ELR (cell line): ENCODE measurements around the gene ADPRHL1.
A peak's percentile ranks its signal among the peaks of the same experiment; 100 is the strongest.
"Not testable (repeated sequence)": the region's sequence is repeated elsewhere in the genome, so short reads cannot be mapped to it uniquely, and the experiment has no call there.

Source experiments
- DNase-seq: peaks from one replicate; pipeline ENCODE4 v3.0.0-alpha.2; 2015; ENCODE audit warnings: low read depth

Gene ADPRHL1

GRCh38 chr13:113369881-113370280, 83.4 kb downstream of the ADPRHL1 start:
- DNase-seq = no peak

- DNase-seq = no peak
Observed at GRCh38 chr13:113369189-113369588, 84.1 kb downstream of the ADPRHL1 start.

- not testable (repeated sequence) for DNase-seq
Observed at GRCh38 chr13:113368353-113368752, 84.9 kb downstream of the ADPRHL1 start.

- DNase-seq = no peak
Observed at GRCh38 chr13:113367771-113368170, 85.5 kb downstream of the ADPRHL1 start.

- no peak for DNase-seq
Observed at GRCh38 chr13:113367020-113367560, 86.2 kb downstream of the ADPRHL1 start.

GRCh38 chr13:113365971-113366588, 87.2 kb downstream of the ADPRHL1 start:
- no peak for DNase-seq

GRCh38 chr13:113365583-113365970, 87.7 kb downstream of the ADPRHL1 start:
- no peak for DNase-seq

GRCh38 chr13:113364901-113365582, 88.2 kb downstream of the ADPRHL1 start:
- DNase-seq = no peak

- DNase-seq = no peak
Observed at GRCh38 chr13:113364311-113364889, 88.9 kb downstream of the ADPRHL1 start.

GRCh38 chr13:113361406-113361805, 91.9 kb downstream of the ADPRHL1 start:
- DNase-seq = no peak

- no peak for DNase-seq
Observed at GRCh38 chr13:113360446-113360845, 92.8 kb downstream of the ADPRHL1 start.

GRCh38 chr13:113359571-113359970, 93.7 kb downstream of the ADPRHL1 start:
- no peak for DNase-seq

- DNase-seq = no peak
Observed at GRCh38 chr13:113358653-113359190, 94.6 kb downstream of the ADPRHL1 start.

- DNase-seq = peak; percentile 84
Observed at GRCh38 chr13:113357529-113357928, 95.8 kb downstream of the ADPRHL1 start.

- DNase-seq = no peak
Observed at GRCh38 chr13:113356596-113356995, 96.7 kb downstream of the ADPRHL1 start.

- DNase-seq = no peak
Observed at GRCh38 chr13:113355621-113356020, 97.7 kb downstream of the ADPRHL1 start.

GRCh38 chr13:113354831-113355610, 98.3 kb downstream of the ADPRHL1 start:
- DNase-seq = no peak

GRCh38 chr13:113353254-113353653, 100.0 kb downstream of the ADPRHL1 start:
- DNase-seq = no peak

GRCh38 chr13:113351514-113352026, 101.7 kb downstream of the ADPRHL1 start:
- no peak for DNase-seq

- DNase-seq = no peak
Observed at GRCh38 chr13:113350938-113351335, 102.4 kb downstream of the ADPRHL1 start.

- DNase-seq = no peak
Observed at GRCh38 chr13:113350065-113350937, 103.0 kb downstream of the ADPRHL1 start.
